ENCODE results near the gene TMEM178A. TPM values are rescaled to one million over a fixed set of nuclear protein-coding genes. Genes with fewer than 3 reads are reported as not detected.
"Not testable (repeated sequence)": the region's sequence is repeated elsewhere in the genome, so short reads cannot be mapped to it uniquely, and the experiment has no call there.

TMEM178A gene
- total and polyA plus RNA-seq, 2 experiments from 2014 or later = 0.32 TPM; not detected in 1

GRCh38 chr2:39647104-39647765 lies 18.5 kb upstream of the TMEM178A start:
- H3K4me3 ChIP-seq = no peak overlapping the region
- no peaks in the 10 kb centered on the region for H3K36me3 ChIP-seq (ENCODE audit: low read depth)
- H3K79me2 ChIP-seq (ENCODE audit: insufficient read depth) = no peaks in the 10 kb centered on the region
- no peak overlapping the region for H3K27ac ChIP-seq
- no peaks in the 10 kb centered on the region for H4K20me1 ChIP-seq (ENCODE audit: insufficient read depth)
- H3F3A ChIP-seq (ENCODE audit: insufficient read depth) = peaks cover 5% of the 10 kb centered on the region; the same call in 1 of the 2 replicates
- H3K9me3 ChIP-seq (ENCODE audit: low read depth) = no peaks in the 10 kb centered on the region
- H3K9me2 ChIP-seq (ENCODE audit: insufficient read depth) = no peaks in the 10 kb centered on the region
- 94 to 97% methylated on average over 3 of the region's 3 CpGs for WGBS, 2 experiments (ENCODE audit: low coverage in 1 of 2, low lambda C conversion rate in 2 of 2, missing lambda C conversion rate in 2 of 2)
- in situ Hi-C loops (cut with MboI) = no loop called here
- no peak for DNase-seq
- H3K4me2 ChIP-seq (ENCODE audit: unreplicated experiment) = no peak overlapping the region
- H2AFZ ChIP-seq = no peak overlapping the region
- TF ChIP-seq EZH2 (IDR thresholded peaks at IDR 0.05; ENCODE audit: insufficient read depth, poor library complexity, severe bottlenecking) = no peak
- TF ChIP-seq EZH2phosphoT487 (IDR thresholded peaks at IDR 0.05; ENCODE audit: insufficient read depth, low read depth) = no peak
- peaks cover 7% of the 10 kb centered on the region for H3K4me1 ChIP-seq (ENCODE audit: insufficient read depth)
- H3K27me3 ChIP-seq (replicated peaks; ENCODE audit: insufficient read depth) = no peaks in the 10 kb centered on the region
- no peak overlapping the region for H3K9ac ChIP-seq

- H4K20me1 ChIP-seq (ENCODE audit: insufficient read depth) = no peaks in the 10 kb centered on the region
- H2AFZ ChIP-seq = no peak overlapping the region
- no peaks in the 10 kb centered on the region for H3F3A ChIP-seq (ENCODE audit: insufficient read depth)
- DNase-seq = no peak
- no peak overlapping the region for H3K27ac ChIP-seq
- no peak overlapping the region for H3K9ac ChIP-seq
- H3K27me3 ChIP-seq (replicated peaks; ENCODE audit: insufficient read depth) = no peaks in the 10 kb centered on the region
- in situ Hi-C loops (cut with MboI) = no loop called here
- H3K4me3 ChIP-seq = no peak overlapping the region
- no peak overlapping the region for H3K4me2 ChIP-seq (ENCODE audit: unreplicated experiment)
- no peaks in the 10 kb centered on the region for H3K79me2 ChIP-seq (ENCODE audit: insufficient read depth)
- H3K9me3 ChIP-seq (ENCODE audit: low read depth) = no peaks in the 10 kb centered on the region
- no peaks in the 10 kb centered on the region for H3K4me1 ChIP-seq (ENCODE audit: insufficient read depth)
- TF ChIP-seq EZH2 (IDR thresholded peaks at IDR 0.05; ENCODE audit: insufficient read depth, poor library complexity, severe bottlenecking) (no peak), EZH2phosphoT487 (IDR thresholded peaks at IDR 0.05; ENCODE audit: insufficient read depth, low read depth) (no peak)
- no peaks in the 10 kb centered on the region for H3K9me2 ChIP-seq (ENCODE audit: insufficient read depth)
- H3K36me3 ChIP-seq (ENCODE audit: low read depth) = no peaks in the 10 kb centered on the region
These were observed 17.1 kb upstream of the TMEM178A start for GRCh38 chr2:39648580-39648979.

- Histone ChIP-seq H3K4me2 (ENCODE audit: unreplicated experiment) (no peak overlapping the region), H3K36me3 (ENCODE audit: low read depth) (no peaks in the 10 kb centered on the region), H3K27me3 (replicated peaks; ENCODE audit: insufficient read depth) (no peaks in the 10 kb centered on the region), H3K79me2 (ENCODE audit: insufficient read depth) (no peaks in the 10 kb centered on the region), H4K20me1 (ENCODE audit: insufficient read depth) (no peaks in the 10 kb centered on the region), H2AFZ (no peak overlapping the region), H3K9ac (no peak overlapping the region), H3K4me3 (no peak overlapping the region), H3K4me1 (ENCODE audit: insufficient read depth) (no peaks in the 10 kb centered on the region), H3F3A (ENCODE audit: insufficient read depth) (no peaks in the 10 kb centered on the region), H3K9me2 (ENCODE audit: insufficient read depth) (no peaks in the 10 kb centered on the region), H3K9me3 (ENCODE audit: low read depth) (no peaks in the 10 kb centered on the region), H3K27ac (no peak overlapping the region)
- in situ Hi-C loops (cut with MboI) = no loop called here
- DNase-seq = no peak
- TF ChIP-seq EZH2 (IDR thresholded peaks at IDR 0.05; ENCODE audit: insufficient read depth, poor library complexity, severe bottlenecking) (no peak), EZH2phosphoT487 (IDR thresholded peaks at IDR 0.05; ENCODE audit: insufficient read depth, low read depth) (no peak)
- 93 to 98% methylated on average over 2 of the region's 2 CpGs for WGBS, 2 experiments (ENCODE audit: low coverage in 1 of 2, low lambda C conversion rate in 2 of 2, missing lambda C conversion rate in 2 of 2)
These were observed 16.2 kb upstream of the TMEM178A start for GRCh38 chr2:39649511-39649910.

- Histone ChIP-seq H3K9me2 (ENCODE audit: insufficient read depth) (no peaks in the 10 kb centered on the region), H3K27ac (no peak overlapping the region), H3K9ac (no peak overlapping the region), H3K4me2 (ENCODE audit: unreplicated experiment) (no peak overlapping the region), H3K9me3 (ENCODE audit: low read depth) (no peaks in the 10 kb centered on the region), H3K36me3 (ENCODE audit: low read depth) (no peaks in the 10 kb centered on the region), H4K20me1 (ENCODE audit: insufficient read depth) (no peaks in the 10 kb centered on the region), H3K79me2 (ENCODE audit: insufficient read depth) (no peaks in the 10 kb centered on the region), H2AFZ (no peak overlapping the region), H3K27me3 (replicated peaks; ENCODE audit: insufficient read depth) (no peaks in the 10 kb centered on the region), H3K4me3 (no peak overlapping the region), H3F3A (ENCODE audit: insufficient read depth) (no peaks in the 10 kb centered on the region), H3K4me1 (ENCODE audit: insufficient read depth) (no peaks in the 10 kb centered on the region)
- in situ Hi-C loops (cut with MboI) = no loop called here
- TF ChIP-seq EZH2phosphoT487 (IDR thresholded peaks at IDR 0.05; ENCODE audit: insufficient read depth, low read depth) (no peak), EZH2 (IDR thresholded peaks at IDR 0.05; ENCODE audit: insufficient read depth, poor library complexity, severe bottlenecking) (no peak)
- 70 to 71% methylated on average over 3 of the region's 3 CpGs for WGBS, 2 experiments (ENCODE audit: low coverage in 1 of 2, low lambda C conversion rate in 2 of 2, missing lambda C conversion rate in 2 of 2)
- no peak for DNase-seq
These were observed 15.2 kb upstream of the TMEM178A start for GRCh38 chr2:39650468-39650867.

GRCh38 chr2:39656215-39656614 lies 9.5 kb upstream of the TMEM178A start:
- H3K9me3 ChIP-seq (ENCODE audit: low read depth); H4K20me1 ChIP-seq (ENCODE audit: insufficient read depth); in situ Hi-C loops (cut with MboI): not testable (repeated sequence)

More at GRCh38 chr2:39656215-39656614, 9.5 kb upstream of the TMEM178A start:
- not testable (repeated sequence) for H3K4me3 ChIP-seq; H3K4me1 ChIP-seq (ENCODE audit: insufficient read depth); H3K9ac ChIP-seq; H3K27ac ChIP-seq; H3F3A ChIP-seq (ENCODE audit: insufficient read depth); DNase-seq; H3K4me2 ChIP-seq (ENCODE audit: unreplicated experiment); H3K27me3 ChIP-seq (replicated peaks; ENCODE audit: insufficient read depth); H3K79me2 ChIP-seq (ENCODE audit: insufficient read depth); H3K9me2 ChIP-seq (ENCODE audit: insufficient read depth); H2AFZ ChIP-seq; H3K36me3 ChIP-seq (ENCODE audit: low read depth)
- 78 to 89% methylated on average over 2 of the region's 2 CpGs for WGBS, 2 experiments (ENCODE audit: low coverage in 1 of 2, low lambda C conversion rate in 2 of 2, missing lambda C conversion rate in 2 of 2)

All from GM23248 (cell line).